Right cardiac atrium (tissue), 5 donors: ENCODE data around the gene LRP1B. TPM values are rescaled to one million over a fixed set of nuclear protein-coding genes. Genes with fewer than 3 reads are reported as not detected.
A peak's percentile ranks its signal among the peaks of the same experiment; 100 is the strongest.

Experiments
- ATAC-seq, 2 donors: fragments of 200-7000 bp; cut with Tn5 transposase; one replicate each; pipeline versions ENCODE4 v1.8.0 to v1.9.1; 2020; ENCODE audit warnings: moderate library complexity in 2 of 2, mild to moderate bottlenecking in 1 of 2
- DNase-seq, 3 donors: peaks; one replicate each; pipeline ENCODE4 v3.0.0-alpha.2; 2020
- H3K27ac ChIP-seq: one replicate; pipeline ENCODE4 v1.5.1; 2013; ENCODE audit warnings: mild to moderate bottlenecking, low read length, control low read depth, moderate library complexity
- H3K27me3 ChIP-seq: one replicate; pipeline ENCODE4 v1.6.1; 2013; ENCODE audit not compliant: control insufficient read depth, insufficient read depth
- H3K4me1 ChIP-seq: one replicate; pipeline ENCODE4 v1.6.1; 2013; ENCODE audit warnings: low read length; ENCODE audit not compliant: control insufficient read depth, insufficient read depth
- H3K4me3 ChIP-seq: one replicate; pipeline ENCODE4 v1.5.1; 2013; ENCODE audit warnings: low read length, control low read depth
- H3K9me3 ChIP-seq: one replicate; pipeline ENCODE4 v1.6.1; 2013; ENCODE audit warnings: low read length; ENCODE audit not compliant: control insufficient read depth
- WGBS: extraction: QIAGEN DNeasy Blood & Tissue Kit; methylation state at CpG from one replicate; pipeline ENCODE4 v1.1.7; 2013; 5-methylcytosine and 5-hydroxymethylcytosine counted together
- intact Hi-C, 4 donors: fragments of 100-400 bp; cut with DNase I; formaldehyde crosslinking; loops; one replicate each; pipeline versions ENCODE4 v1.11.0 to v1.14.0; 2022 to 2023
- polyA plus RNA-seq: library from polyadenylated mRNA; stranded (reverse); fragments of 200-250 nt; gene quantifications from one replicate; pipeline ENCODE4 v1.2.3, GENCODE V29; 2013
- total RNA-seq, 4 donors: library from RNA; stranded (reverse); fragmentation: NEBNext Ultra II Directional; extraction: Animal tissue kit (Norgen Biotek cat#: 25700); gene quantifications; one replicate each; pipeline ENCODE4 v1.2.1, GENCODE V29; 2021
- donor health status: healthy with polysubstance abuse.
- donor health status: DM: no; HTN: yes; CAD: no.
- donor health status: DM: no; HTN: no; CAD: no.
- donor health status: DM: no; HTN: yes; CAD: no; lungs with severe emphysema.
- donor health status: DM: yes; HTN: yes; CAD: no.

The LRP1B gene
- total and polyA plus RNA-seq, 5 donors, result 0.21 to 1.8 (median 0.34) TPM

- H3K4me3 ChIP-seq, result no peak overlapping the region
- DNase-seq (peak in 1 of 3 donors; percentile 15), ATAC-seq (peak; percentile 51 to 63)
- H3K27me3 ChIP-seq, result no peaks in the 10 kb centered on the region
- no peaks in the 10 kb centered on the region for H3K9me3 ChIP-seq
- H3K27ac ChIP-seq, result no peak overlapping the region
- WGBS, result 68% methylated on average over 5 of the region's 5 CpGs
- intact Hi-C loops, result no loop called here
- peaks cover 3% of the 10 kb centered on the region for H3K4me1 ChIP-seq
Measured at GRCh38 chr2:141590620-141591019, 540.2 kb downstream of the LRP1B start.

GRCh38 chr2:141589314-141589713 lies 541.5 kb downstream of the LRP1B start:
- 84% methylated on average over 7 of the region's 7 CpGs for WGBS
- Histone ChIP-seq H3K27me3 (no peaks in the 10 kb centered on the region), H3K9me3 (no peaks in the 10 kb centered on the region), H3K4me3 (no peak overlapping the region), H3K4me1 (peaks cover 3% of the 10 kb centered on the region), H3K27ac (no peak overlapping the region)
- ATAC-seq (no peak), DNase-seq (no peak)
- intact Hi-C loops, result no loop called here

GRCh38 chr2:141586985-141587384 lies 543.8 kb downstream of the LRP1B start:
- ATAC-seq (no peak), DNase-seq (no peak)
- no peak overlapping the region for H3K27ac ChIP-seq
- H3K9me3 ChIP-seq, result no peaks in the 10 kb centered on the region
- no peaks in the 10 kb centered on the region for H3K27me3 ChIP-seq
- peaks cover 3% of the 10 kb centered on the region for H3K4me1 ChIP-seq
- H3K4me3 ChIP-seq, result no peak overlapping the region
- WGBS, result 92% methylated on average over 1 of the region's 1 CpG
- intact Hi-C loops, result no loop called here

GRCh38 chr2:141582213-141582612 lies 548.6 kb downstream of the LRP1B start:
- no peaks in the 10 kb centered on the region for H3K9me3 ChIP-seq
- H3K27ac ChIP-seq, result no peak overlapping the region
- DNase-seq (no peak), ATAC-seq (peak; percentile 86 to 92)
- WGBS, result 41% methylated on average over 3 of the region's 3 CpGs
- no peak overlapping the region for H3K4me3 ChIP-seq
- intact Hi-C loops, result no loop called here
- H3K4me1 ChIP-seq, result no peaks in the 10 kb centered on the region
- H3K27me3 ChIP-seq, result no peaks in the 10 kb centered on the region

- Histone ChIP-seq H3K4me3 (no peak overlapping the region), H3K27me3 (no peaks in the 10 kb centered on the region), H3K9me3 (no peaks in the 10 kb centered on the region), H3K4me1 (no peaks in the 10 kb centered on the region), H3K27ac (no peak overlapping the region)
- intact Hi-C loops, result no loop called here
- DNase-seq (no peak), ATAC-seq (no peak)
- 85% methylated on average over 5 of the region's 5 CpGs for WGBS
Measured at GRCh38 chr2:141579071-141579470, 551.7 kb downstream of the LRP1B start.

- WGBS, result 59% methylated on average over 10 of the region's 10 CpGs
- no peak overlapping the region for H3K27ac ChIP-seq
- ATAC-seq, result peak; percentile 55 to 76
- H3K4me3 ChIP-seq, result no peak overlapping the region
- H3K9me3 ChIP-seq, result no peaks in the 10 kb centered on the region
- DNase-seq, result peak in 2 of 3 donors; percentile 44 to 68
- H3K4me1 ChIP-seq, result no peaks in the 10 kb centered on the region
- intact Hi-C loops, result no loop called here
- no peaks in the 10 kb centered on the region for H3K27me3 ChIP-seq
Measured at GRCh38 chr2:141570474-141571131, 560.2 kb downstream of the LRP1B start.

GRCh38 chr2:141569941-141570340 lies 560.9 kb downstream of the LRP1B start:
- 81% methylated on average over 4 of the region's 4 CpGs for WGBS
- Histone ChIP-seq H3K9me3 (no peaks in the 10 kb centered on the region), H3K27me3 (no peaks in the 10 kb centered on the region), H3K4me3 (no peak overlapping the region), H3K27ac (no peak overlapping the region), H3K4me1 (no peaks in the 10 kb centered on the region)
- ATAC-seq (no peak), DNase-seq (no peak)
- intact Hi-C loops, result no loop called here

- no peaks in the 10 kb centered on the region for H3K4me1 ChIP-seq
- 97% methylated on average over 3 of the region's 3 CpGs for WGBS
- H3K27me3 ChIP-seq, result no peaks in the 10 kb centered on the region
- no peak for ATAC-seq
- no peaks in the 10 kb centered on the region for H3K9me3 ChIP-seq
- H3K27ac ChIP-seq, result no peak overlapping the region
- no peak overlapping the region for H3K4me3 ChIP-seq
- intact Hi-C loops, result no loop called here
- DNase-seq, result no peak
Measured at GRCh38 chr2:141565597-141565996, 565.2 kb downstream of the LRP1B start.

GRCh38 chr2:141560723-141561122 lies 570.1 kb downstream of the LRP1B start:
- Histone ChIP-seq H3K27me3 (no peaks in the 10 kb centered on the region), H3K9me3 (no peaks in the 10 kb centered on the region), H3K4me3 (no peak overlapping the region), H3K4me1 (no peaks in the 10 kb centered on the region), H3K27ac (no peak overlapping the region)
- DNase-seq, result no peak
- intact Hi-C loops, result no loop called here
- no peak for ATAC-seq
- WGBS, result 62% methylated on average over 1 of the region's 1 CpG

GRCh38 chr2:141557329-141558095 lies 573.3 kb downstream of the LRP1B start:
- WGBS, result 70% methylated on average over 4 of the region's 4 CpGs
- no peak overlapping the region for H3K4me3 ChIP-seq
- H3K27ac ChIP-seq, result no peak overlapping the region
- no peak for ATAC-seq
- intact Hi-C loops, result no loop called here
- no peaks in the 10 kb centered on the region for H3K27me3 ChIP-seq
- DNase-seq, result no peak
- H3K9me3 ChIP-seq, result no peaks in the 10 kb centered on the region
- no peaks in the 10 kb centered on the region for H3K4me1 ChIP-seq

- H3K27ac ChIP-seq, result no peak overlapping the region
- no peaks in the 10 kb centered on the region for H3K27me3 ChIP-seq
- WGBS, result 53% methylated on average over 5 of the region's 5 CpGs
- no peak overlapping the region for H3K4me3 ChIP-seq
- intact Hi-C loops, result no loop called here
- no peaks in the 10 kb centered on the region for H3K4me1 ChIP-seq
- no peak for ATAC-seq
- no peak for DNase-seq
- no peaks in the 10 kb centered on the region for H3K9me3 ChIP-seq
Measured at GRCh38 chr2:141555876-141556470, 574.8 kb downstream of the LRP1B start.
